Neutrophil (primary cell): ENCODE data around the gene CCDC127.

Source experiments
- H3K27ac ChIP-seq: fragments of 200-600 bp; sonication (generic); 2 replicates; pipeline ENCODE4 v1.5.1; 2016; ENCODE audit warnings: mild to moderate bottlenecking, moderate library complexity
- H3K27me3 ChIP-seq: fragments of 200-600 bp; sonication (generic); 2 replicates; pipeline ENCODE4 v1.6.0; 2016; ENCODE audit warnings: mild to moderate bottlenecking
- H3K36me3 ChIP-seq: fragments of 200-600 bp; sonication (generic); 2 replicates; pipeline ENCODE4 v1.5.1; 2017
- H3K4me1 ChIP-seq, 2 experiments: fragments of 200-600 bp in 1 of 2; sonication (generic) in 1 of 2; 1 replicate in 1 of 2; 2 replicates in 1 of 2; pipeline versions ENCODE4 v1.5.1 to v1.6.1; 2013 to 2016; ENCODE audit warnings: low read depth in 1 of 2, low read length in 1 of 2, mild to moderate bottlenecking in 1 of 2, moderate library complexity in 1 of 2; ENCODE audit not compliant: control insufficient read depth in 1 of 2, insufficient read depth in 1 of 2
- H3K4me3 ChIP-seq, 2 experiments: fragments of 200-600 bp in 1 of 2; sonication (generic) in 1 of 2; 1 replicate in 1 of 2; 2 replicates in 1 of 2; pipeline ENCODE4 v1.5.1; 2013 to 2016; ENCODE audit warnings: low read depth in 1 of 2, low read length in 1 of 2, mild to moderate bottlenecking in 1 of 2, moderate library complexity in 1 of 2
- H3K9me3 ChIP-seq: fragments of 200-600 bp; sonication (generic); 2 replicates; pipeline ENCODE4 v1.5.1; 2016
- CTCF ChIP-seq: fragments of 200-600 bp; sonication (generic); IDR thresholded peaks from 2 replicates; pipeline ENCODE4 v1.5.1; 2016; ENCODE audit warnings: antibody characterized with exemption

The CCDC127 gene

DNA sequence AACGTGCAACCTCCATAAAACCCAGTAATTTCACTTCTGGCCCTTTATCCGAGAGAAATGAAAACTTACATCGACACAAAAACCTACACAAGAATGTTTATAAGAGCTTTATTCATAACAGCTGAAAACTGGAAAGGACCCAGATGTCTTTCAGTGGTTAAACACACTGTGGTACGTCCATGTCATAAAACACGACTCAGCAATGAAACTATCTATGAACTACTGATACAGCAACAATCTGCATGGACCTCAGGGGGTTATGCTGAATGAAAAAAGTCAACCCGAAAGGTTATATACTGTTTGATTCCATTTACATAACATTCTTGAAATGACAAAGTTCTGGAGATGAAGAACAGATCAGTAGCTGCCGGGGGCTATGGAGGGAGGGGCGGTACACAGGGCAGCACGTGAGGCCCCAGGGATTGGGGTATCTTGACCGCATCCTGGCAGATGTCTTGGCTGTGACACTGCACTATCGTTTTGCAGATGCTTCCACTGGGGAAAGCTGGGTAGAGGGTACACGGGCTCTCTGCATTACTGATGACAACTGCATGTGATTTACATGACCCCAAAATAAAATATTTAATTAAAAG lies 4.1 kb downstream of the CCDC127 start:
- Histone ChIP-seq H3K9me3 (no peaks in the 10 kb centered on the region), H3K4me3 (no peak overlapping the region), H3K27ac (no peak overlapping the region), H3K36me3 (no peaks in the 10 kb centered on the region), H3K27me3 (peaks cover 4% of the 10 kb centered on the region), H3K4me1 (peaks cover 1 to 8% of the 10 kb centered on the region in 2 experiments)
- TF ChIP-seq CTCF, result no peak

- H3K36me3 ChIP-seq, result peaks cover 27% of the 10 kb centered on the region
- H3K4me3 ChIP-seq, result no peak overlapping the region
- no peaks in the 10 kb centered on the region for H3K27me3 ChIP-seq
- H3K27ac ChIP-seq, result no peak overlapping the region
- H3K4me1 ChIP-seq, result no peaks in the 10 kb centered on the region
- no peak for TF ChIP-seq CTCF
- H3K9me3 ChIP-seq, result no peaks in the 10 kb centered on the region
Observed at GRCh38 chr5:208449-209114, 9.4 kb downstream of the CCDC127 start.

GRCh38 chr5:207599-207998 lies 10.4 kb downstream of the CCDC127 start:
- H3K27me3 ChIP-seq, result no peaks in the 10 kb centered on the region
- no peaks in the 10 kb centered on the region for H3K9me3 ChIP-seq
- peaks cover 32% of the 10 kb centered on the region for H3K36me3 ChIP-seq
- H3K27ac ChIP-seq, result no peak overlapping the region
- H3K4me1 ChIP-seq, result no peaks in the 10 kb centered on the region
- no peak overlapping the region for H3K4me3 ChIP-seq
- TF ChIP-seq CTCF, result no peak

- H3K4me1 ChIP-seq, result no peaks in the 10 kb centered on the region
- H3K36me3 ChIP-seq, result peaks cover 32% of the 10 kb centered on the region
- H3K4me3 ChIP-seq, result no peak overlapping the region
- H3K27ac ChIP-seq, result no peak overlapping the region
- no peak for TF ChIP-seq CTCF
- no peaks in the 10 kb centered on the region for H3K9me3 ChIP-seq
- H3K27me3 ChIP-seq, result no peaks in the 10 kb centered on the region
Observed at GRCh38 chr5:206927-207536, 10.9 kb downstream of the CCDC127 start.

- Histone ChIP-seq H3K4me1 (no peaks in the 10 kb centered on the region), H3K36me3 (peaks cover 32% of the 10 kb centered on the region), H3K27ac (no peak overlapping the region), H3K27me3 (no peaks in the 10 kb centered on the region), H3K4me3 (no peak overlapping the region), H3K9me3 (no peaks in the 10 kb centered on the region)
- TF ChIP-seq CTCF, result no peak
Observed at GRCh38 chr5:206406-206805, 11.5 kb downstream of the CCDC127 start.
